ENCODE data around the gene ADRA2A.

The ADRA2A gene

DNA sequence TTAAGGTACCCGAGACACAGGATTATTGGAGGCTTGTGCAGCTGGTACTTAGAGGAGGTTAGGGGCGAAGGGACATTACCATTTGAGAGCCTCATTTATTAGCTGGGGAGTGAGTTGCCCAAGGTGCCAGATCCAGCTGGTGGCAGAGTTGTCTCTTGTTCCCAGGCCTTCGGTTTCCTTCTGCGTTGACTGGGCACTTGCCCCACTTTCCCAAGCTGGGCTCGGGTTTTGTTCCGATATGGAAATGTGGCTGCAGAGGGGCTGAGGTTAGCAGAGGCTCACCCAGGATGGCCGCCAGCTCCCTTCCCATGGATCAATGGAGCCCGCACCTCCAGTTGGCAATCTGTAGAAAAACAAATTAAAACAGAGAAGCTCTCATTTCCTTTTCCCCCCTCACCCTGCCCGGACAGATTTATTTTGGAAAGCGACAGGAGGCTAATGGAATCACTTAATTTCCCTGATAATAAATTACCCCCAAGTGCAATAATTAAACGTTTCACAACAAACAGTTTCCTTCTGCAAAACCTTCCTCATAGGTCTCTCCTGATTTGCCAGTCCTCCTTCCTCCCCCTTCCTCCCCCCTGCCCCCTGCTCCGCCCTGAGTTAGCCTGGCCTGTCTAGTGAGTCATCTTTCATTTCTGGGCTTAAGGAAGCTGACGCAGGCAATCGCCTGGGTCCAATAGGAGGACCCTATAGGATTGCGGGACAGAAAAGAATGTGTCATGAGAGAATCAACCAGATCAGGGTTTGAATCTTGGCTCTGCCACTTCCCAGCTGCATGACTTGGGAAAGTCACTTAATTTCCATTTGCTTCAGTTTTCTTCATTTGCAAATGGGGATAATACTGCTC, 51.7 kb downstream of the ADRA2A start:
- TF ChIP-seq, protein P1, sequence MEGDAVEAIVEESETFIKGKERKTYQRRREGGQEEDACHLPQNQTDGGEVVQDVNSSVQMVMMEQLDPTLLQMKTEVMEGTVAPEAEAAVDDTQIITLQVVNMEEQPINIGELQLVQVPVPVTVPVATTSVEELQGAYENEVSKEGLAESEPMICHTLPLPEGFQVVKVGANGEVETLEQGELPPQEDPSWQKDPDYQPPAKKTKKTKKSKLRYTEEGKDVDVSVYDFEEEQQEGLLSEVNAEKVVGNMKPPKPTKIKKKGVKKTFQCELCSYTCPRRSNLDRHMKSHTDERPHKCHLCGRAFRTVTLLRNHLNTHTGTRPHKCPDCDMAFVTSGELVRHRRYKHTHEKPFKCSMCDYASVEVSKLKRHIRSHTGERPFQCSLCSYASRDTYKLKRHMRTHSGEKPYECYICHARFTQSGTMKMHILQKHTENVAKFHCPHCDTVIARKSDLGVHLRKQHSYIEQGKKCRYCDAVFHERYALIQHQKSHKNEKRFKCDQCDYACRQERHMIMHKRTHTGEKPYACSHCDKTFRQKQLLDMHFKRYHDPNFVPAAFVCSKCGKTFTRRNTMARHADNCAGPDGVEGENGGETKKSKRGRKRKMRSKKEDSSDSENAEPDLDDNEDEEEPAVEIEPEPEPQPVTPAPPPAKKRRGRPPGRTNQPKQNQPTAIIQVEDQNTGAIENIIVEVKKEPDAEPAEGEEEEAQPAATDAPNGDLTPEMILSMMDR (conservative IDR thresholded peaks at IDR 0.05) = no peak
- H3K27ac ChIP-seq = no peak overlapping the region

DNA sequence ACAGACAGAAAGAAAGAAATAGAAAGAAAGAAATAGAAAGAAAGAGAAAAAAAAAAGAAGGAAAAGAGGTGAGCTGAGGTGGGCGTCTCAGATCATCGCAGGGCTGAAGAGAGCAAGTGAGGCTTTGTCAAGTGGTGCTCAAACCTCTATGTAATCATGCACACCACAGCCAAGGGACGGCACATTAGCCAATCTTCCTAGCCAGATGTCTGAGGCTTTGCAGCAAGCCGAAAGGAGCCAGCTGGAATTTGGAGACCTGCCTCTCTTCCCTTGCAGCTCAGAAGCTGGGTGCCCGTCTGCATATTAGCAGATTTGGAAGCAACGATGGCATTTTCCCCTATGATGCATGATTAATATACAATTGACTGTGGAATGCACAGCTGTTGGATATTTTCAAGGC, 52.5 kb downstream of the ADRA2A start:
- TF ChIP-seq, protein P1 (conservative IDR thresholded peaks at IDR 0.05) = no peak
- H3K27ac ChIP-seq = no peak overlapping the region

DNA sequence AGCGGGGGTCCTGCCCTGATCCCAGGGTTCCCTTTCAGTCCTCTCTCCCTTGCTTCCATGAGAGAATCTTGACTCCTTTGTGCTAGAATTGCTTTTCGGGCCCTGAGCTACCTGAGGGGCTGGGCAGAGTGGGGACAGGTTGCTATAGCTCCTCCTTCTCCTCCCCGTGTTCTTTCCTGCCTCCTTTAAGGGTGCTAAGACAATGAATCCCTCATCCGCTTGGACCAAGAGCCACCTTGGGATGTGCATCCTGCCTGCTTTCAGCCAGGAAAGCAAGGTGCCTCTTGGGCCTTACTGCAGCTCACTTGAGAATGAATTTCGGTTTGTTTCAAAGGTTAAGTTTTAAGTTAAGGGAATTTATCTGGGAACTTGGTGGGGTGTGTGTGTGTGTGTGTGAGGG, 53.6 kb downstream of the ADRA2A start:
- peak overlapping the region; percentile 62 for H3K27ac ChIP-seq
- TF ChIP-seq, protein P1 (conservative IDR thresholded peaks at IDR 0.05) = no peak
